GM21737 (cell line): ENCODE data around the gene MLLT3.

ENCODE experiments used
- ATAC-seq: cut with Tn5 transposase; IDR thresholded peaks from one replicate; pipeline ENCODE4 v1.9.1; 2021; ENCODE audit warnings: mild to moderate bottlenecking, moderate library complexity; ENCODE audit not compliant: unreplicated experiment

MLLT3 gene

GRCh38 chr9:20559231-20559890 is 62.9 kb downstream of the MLLT3 start:
- ATAC-seq = no peak

- ATAC-seq = no peak
These were observed 63.7 kb downstream of the MLLT3 start for GRCh38 chr9:20558566-20559016.

GRCh38 chr9:20557890-20558565 is 64.3 kb downstream of the MLLT3 start:
- no peak for ATAC-seq

GRCh38 chr9:20557285-20557684 is 65.0 kb downstream of the MLLT3 start:
- no peak for ATAC-seq

- ATAC-seq = no peak
These were observed 68.6 kb downstream of the MLLT3 start for GRCh38 chr9:20553558-20554149.

- ATAC-seq = no peak
These were observed 69.3 kb downstream of the MLLT3 start for GRCh38 chr9:20552874-20553557.

- peak; percentile 77 for ATAC-seq
These were observed 70.5 kb downstream of the MLLT3 start for GRCh38 chr9:20551835-20552234.

- no peak for ATAC-seq
These were observed 71.1 kb downstream of the MLLT3 start for GRCh38 chr9:20551236-20551635.

GRCh38 chr9:20550326-20550725 is 72.0 kb downstream of the MLLT3 start:
- ATAC-seq = no peak

- no peak for ATAC-seq
These were observed 73.2 kb downstream of the MLLT3 start for GRCh38 chr9:20549053-20549452.

GRCh38 chr9:20545023-20545622 is 77.2 kb downstream of the MLLT3 start:
- no peak for ATAC-seq

- no peak for ATAC-seq
These were observed 82.0 kb downstream of the MLLT3 start for GRCh38 chr9:20540169-20540863.

GRCh38 chr9:20538956-20539355 is 83.3 kb downstream of the MLLT3 start:
- ATAC-seq = no peak

- ATAC-seq = no peak
These were observed 84.2 kb downstream of the MLLT3 start for GRCh38 chr9:20538092-20538491.

GRCh38 chr9:20537294-20537693 is 85.0 kb downstream of the MLLT3 start:
- no peak for ATAC-seq

GRCh38 chr9:20532584-20532983 is 89.7 kb downstream of the MLLT3 start:
- no peak for ATAC-seq

GRCh38 chr9:20529837-20530236 is 92.5 kb downstream of the MLLT3 start:
- no peak for ATAC-seq

GRCh38 chr9:20528253-20528652 is 94.0 kb downstream of the MLLT3 start:
- ATAC-seq = no peak

- ATAC-seq = peak; percentile 80
These were observed 95.6 kb downstream of the MLLT3 start for GRCh38 chr9:20526500-20527319.

GRCh38 chr9:20524776-20525175 is 97.5 kb downstream of the MLLT3 start:
- ATAC-seq = no peak
